Activated effector memory CD4-positive, alpha-beta T cell treated with Interleukin-2 at 50 U/mL for 16 hours (primary cell): ENCODE results near the gene SHE.

Experiments
- DNase-seq: peaks from one replicate; pipeline ENCODE4 v3.0.0-alpha.2; 2020

Gene SHE

DNA sequence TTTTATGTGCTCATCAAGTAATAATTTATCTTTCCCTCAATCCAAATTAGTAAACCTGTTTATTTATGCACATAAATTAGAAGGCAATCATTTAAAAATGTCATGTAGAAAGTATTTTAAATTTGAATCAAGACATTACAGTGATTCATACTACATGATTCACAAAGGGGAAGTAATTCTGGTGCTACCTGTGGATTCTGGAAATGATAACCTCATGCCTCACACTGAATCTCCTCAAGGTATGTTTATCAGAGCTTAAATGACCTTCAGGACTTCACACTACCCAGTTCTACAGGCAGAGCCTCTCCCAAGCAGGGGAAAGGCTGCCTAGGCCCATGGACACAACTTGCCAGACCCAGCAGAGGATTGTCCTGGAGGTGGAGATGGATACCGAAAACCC lies 25.4 kb downstream of the SHE start:
- DNase-seq = no peak

DNA sequence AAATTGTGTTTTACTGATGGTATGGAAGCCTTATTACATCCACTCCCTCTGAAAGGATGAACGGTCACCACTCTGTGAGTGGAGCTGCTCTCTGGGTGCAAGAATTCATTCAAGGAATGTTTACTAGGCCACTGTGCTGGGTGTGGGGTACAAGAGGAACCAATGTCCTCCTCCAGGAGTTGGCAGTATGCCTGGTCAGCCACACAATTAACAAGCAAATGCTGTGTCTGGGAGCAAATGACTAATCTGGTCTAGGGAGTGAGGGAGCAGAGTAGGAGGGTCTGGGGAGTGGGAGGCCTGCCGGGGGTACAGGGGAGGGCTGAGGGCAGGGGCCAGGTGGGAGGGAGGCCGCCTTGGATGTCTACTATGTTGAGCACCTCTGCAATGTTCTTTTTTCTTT lies 27.4 kb downstream of the SHE start:
- no peak for DNase-seq

DNA sequence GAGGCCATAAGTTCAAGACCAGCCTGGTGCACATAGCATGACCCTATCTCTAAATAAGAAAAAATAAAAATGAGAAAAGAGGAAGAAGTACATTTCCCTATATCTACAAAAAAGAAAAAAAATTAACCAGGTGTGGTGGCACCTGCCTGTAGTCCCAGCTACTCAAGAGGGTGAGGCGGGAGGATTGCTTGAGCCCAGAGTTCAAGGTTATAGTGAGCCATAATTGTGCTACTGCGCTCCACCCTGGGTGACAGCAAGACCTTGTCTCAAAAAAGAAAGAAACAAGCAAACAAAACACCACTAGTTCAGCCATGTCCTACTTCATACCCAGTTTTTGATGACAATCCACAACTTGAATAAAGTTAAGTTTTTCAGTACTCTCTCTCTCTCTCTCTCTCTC lies 30.9 kb downstream of the SHE start:
- no peak for DNase-seq

DNA sequence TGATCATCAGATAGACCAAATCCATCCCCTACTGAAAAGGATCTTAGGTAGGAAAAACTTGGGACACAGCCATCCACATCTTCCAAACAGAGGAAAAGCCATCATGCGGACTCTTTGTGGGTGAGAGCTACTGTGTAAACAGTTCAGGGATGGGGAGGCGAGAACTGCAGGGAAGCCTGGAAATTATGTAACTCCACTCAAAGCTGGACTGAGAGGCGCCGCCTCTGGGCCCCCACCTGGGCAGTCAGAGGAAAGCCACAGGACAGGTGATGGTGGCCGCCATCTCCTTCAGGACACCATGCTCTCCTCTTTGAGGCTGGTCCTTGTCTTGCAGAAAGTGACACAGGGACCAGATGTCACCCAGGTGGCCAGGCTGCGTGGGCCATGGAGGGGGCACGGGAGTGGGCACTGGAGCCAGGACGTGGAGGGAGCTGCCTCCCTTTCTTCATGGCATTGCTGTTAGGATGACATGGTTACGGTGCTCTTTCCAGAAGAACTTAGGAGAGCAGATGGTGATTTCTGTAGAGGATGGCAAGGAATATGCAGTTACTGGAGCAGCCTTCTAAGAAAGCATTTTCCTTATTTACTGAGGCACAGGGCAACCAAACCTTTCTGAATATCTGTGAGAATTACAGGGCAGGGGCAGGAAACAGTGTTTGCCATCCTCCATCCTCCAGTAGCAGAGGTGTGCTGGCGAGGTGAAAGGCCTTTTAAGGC lies 32.2 kb downstream of the SHE start:
- DNase-seq = no peak

DNA sequence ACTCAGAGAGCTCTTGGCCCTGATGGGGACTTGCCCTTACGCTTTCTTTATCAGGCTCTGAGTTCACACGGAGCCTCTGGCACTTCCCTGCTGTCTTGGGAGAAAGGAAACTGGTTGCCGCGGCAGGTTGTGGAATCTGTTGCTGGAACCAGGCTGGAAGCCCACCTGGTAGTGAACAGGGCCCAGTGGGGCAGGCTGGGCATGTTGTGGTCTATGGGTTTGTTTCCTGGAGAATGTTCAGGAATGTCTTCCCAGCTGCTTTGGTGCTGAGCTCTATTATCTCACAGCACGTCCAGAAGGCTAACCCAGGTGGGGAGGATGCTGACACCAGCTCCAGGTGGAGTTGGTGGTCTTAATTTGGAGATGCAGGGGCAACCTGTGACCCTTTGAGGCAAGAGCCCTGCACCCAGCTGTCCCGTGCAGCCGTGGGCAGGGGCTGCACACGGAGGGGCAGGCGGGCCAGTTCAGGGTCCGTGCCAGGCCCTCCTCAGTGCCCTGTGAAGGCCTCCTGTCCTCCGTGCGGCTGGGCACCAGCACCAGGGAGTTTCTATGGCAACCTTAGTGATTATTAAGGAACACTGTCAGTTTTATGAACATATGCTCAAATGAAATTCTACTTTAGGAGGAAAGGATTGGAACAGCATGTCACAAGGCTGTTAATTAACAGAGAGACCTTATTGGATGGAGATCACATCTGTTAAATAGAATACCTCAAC lies 33.5 kb downstream of the SHE start:
- DNase-seq = no peak

DNA sequence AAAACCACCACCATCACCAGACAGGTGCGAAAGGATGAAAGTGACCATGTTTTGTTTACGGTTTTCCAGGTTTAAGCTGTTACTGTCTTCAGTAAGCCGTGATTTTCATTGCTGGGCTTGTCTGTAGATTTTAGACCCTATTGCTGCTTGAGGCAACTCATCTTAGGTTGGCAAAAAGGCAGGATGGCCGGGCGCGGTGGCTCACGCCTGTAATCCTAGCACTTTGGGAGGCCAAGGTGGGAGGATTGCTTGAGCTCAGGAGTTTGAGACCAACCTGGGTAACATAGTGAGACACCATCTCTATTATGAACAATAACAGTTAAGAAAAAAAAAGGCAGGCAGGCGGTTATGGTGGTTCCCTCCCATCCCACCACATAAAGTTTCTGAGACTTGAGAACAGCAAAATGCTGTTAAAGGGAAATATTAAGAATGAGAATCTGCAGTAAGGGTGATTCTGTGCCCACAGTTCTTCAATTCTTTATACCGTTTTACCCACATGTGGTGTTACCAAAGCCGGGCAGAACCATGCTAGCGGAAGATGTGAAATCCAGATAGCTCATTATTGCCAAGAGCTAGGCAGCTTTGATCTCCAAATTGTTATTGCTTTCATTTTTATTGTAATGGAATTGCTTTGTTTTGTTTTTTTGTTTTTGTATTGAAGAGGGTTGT lies 34.6 kb downstream of the SHE start:
- no peak for DNase-seq

DNA sequence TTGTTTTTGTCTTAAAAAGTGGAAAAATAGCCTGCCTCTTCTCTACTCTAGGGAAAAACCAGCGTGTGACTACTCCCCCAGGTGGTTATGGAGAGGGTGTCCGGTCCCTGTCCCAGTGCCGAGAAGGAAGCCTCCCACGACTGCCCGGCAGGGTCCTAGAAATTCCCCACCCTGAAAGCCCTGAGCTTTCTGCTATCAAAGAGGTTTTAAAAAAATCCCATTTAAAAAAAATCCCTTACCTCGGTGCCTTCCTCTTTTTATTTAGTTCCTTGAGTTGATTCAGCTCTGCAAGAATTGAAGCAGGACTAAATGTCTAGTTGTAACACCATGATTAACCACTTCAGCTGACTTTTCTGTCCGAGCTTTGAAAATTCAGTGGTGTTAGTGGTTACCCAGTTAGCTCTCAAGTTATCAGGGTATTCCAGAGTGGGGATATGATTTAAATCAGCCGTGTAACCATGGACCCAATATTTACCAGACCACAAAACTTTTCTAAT lies 35.2 kb downstream of the SHE start:
- no peak for DNase-seq

DNA sequence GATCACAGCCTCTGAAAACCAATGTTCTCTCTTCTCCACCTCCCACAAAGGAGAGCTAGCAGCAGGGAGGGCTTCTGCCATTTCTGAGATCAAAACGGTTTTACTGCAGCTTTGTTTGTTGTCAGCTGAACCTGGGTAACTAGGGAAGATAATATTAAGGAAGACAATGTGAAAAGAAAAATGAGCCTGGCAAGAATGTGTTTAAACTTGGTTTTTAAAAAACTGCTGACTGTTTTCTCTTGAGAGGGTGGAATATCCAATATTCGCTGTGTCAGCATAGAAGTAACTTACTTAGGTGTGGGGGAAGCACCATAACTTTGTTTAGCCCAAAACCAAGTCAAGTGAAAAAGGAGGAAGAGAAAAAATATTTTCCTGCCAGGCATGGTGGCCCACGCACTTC lies 36.0 kb downstream of the SHE start:
- no peak for DNase-seq

DNA sequence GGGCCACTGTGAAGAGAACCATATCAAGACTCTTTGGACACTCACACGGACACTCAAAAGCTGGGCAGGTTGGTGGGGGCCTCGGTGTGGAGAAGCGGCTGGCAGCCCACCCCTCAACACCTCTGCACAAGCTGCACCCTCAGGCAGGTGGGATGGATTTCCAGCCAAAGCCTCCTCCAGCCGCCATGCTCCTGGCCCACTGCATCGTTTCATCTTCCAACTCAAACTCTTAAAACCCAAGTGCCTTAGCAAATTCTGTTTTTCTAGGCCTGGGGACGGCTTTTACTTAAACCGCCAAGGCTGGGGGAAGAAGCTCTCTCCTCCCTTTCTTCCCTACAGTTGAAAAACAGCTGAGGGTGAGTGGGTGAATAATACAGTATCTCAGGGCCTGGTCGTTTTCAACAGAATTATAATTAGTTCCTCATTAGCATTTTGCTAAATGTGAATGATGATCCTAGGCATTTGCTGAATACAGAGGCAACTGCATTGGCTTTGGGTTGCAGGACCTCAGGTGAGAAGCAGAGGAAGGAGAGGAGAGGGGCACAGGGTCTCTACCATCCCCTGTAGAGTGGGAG lies 36.5 kb downstream of the SHE start:
- DNase-seq = no peak

DNA sequence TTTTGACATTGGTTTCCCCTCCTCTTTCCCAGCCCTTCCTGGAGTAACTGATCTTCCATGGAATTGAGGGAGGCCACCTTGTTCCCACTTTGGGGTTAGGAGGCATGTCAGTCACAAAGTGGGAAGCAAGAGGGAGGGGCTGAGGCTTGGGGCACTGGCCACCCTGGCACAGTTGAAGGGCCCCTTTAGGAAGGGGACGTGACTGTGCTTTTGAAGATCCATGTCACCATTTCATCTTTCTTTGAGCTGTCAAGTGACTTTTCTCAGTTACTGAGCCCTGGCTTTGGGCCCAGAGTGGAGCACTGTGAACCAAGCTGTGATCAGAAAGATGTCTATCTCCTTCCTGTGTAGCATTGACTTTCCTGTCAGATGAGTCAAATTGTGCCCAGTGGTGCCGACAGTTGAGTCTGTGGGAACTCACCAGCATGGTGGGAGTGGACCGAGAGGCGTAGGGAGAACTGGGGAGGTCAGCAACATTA lies 38.7 kb downstream of the SHE start:
- DNase-seq = peak; percentile 67

DNA sequence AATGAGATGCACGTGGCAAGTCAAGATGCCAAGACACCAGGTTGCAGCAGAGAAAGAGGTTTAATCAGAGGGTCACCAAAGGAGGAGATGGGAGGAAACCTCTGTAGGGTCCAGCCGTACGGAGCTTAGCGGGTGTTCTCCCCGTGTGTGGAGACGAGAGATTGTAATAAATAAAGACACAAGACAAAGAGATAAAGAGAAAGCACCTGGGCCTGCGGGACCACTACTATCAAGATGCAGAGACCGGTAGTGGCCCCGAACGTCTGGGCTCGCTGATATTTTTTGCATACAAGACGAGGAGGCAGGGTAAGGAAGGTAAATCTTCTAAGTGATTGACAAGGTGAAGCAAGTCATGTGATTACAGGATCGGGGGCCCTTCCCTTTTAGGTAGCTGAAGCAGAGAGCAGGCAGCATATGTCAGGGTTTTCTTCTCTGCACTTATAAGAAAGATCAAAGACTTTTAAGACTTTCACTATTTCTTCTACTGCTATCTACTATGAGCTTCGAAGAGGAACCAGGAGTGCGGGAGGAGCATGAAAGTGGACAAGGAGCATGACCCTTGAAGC lies 41.4 kb downstream of the SHE start:
- no peak for DNase-seq

DNA sequence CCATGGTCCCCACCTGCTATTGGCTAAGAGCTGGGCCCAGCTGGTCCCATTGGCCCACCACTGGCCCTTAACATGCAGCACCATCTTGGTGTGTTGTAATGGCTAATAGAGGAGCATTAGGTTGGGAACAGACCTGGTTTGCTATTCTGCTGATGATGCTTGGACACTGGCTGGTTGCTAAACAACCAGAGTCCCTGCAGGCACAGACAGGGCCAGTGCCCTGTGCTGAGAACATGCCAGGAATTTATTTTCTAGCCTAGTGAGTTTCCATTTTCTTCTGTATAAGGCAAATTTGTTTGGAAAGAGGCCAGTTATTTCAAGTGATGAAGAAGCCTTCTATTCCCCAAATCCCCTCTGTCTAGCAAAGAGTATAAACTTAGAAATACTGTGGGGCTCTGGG lies 43.1 kb downstream of the SHE start:
- no peak for DNase-seq

DNA sequence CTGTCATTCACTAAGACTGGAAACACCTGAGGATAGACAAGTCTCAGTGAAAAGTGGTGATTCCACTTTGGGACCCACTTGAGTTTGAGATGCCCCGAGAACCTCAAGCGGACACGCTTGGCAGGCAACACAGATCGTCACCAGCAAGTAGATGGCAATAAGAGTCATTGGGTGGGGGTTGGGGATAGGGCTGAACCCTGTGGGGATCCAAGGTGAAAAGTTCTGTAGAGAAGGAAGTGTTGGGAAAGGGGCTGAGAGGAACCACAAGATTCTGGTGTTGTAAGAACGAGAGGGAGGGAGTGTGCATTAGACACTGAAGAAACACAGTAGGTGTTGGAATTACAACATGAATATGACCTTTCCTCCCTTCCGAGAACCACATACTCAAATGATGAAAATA lies 45.6 kb downstream of the SHE start:
- no peak for DNase-seq

DNA sequence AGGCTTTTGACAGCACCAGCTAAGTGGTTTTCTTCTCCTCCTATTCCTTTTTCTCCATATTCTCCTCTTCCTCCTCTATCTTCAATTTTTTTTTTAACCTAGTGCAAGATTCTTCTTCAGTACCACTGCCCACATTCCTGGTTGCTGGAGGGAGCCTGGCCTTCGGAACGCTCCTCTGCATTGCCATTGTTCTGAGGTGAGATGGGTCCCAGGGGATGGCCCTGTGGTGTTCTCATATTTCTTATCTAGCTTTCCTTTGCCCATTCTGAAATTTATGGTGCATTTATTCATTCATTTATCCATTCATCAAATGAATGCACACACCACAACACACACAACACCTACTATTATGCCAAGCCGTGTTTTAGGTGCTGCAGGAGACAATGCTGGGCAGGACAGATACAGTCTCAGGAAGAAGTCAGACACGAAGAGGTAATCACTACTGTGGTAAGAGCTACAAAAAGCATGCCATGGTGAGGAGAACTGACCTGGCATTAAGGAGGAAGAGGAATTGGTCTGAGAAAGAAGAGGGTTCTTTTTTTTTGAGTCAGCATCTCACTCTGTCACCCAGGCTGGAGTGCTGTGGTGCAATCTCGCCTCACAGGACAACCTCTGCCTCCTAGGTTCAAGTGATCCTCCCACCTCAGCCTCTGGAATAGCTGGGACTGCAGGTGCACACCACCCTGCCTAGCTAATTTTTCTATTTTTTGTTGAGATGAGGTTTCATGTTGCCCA lies 47.7 kb downstream of the SHE start:
- DNase-seq = no peak

DNA sequence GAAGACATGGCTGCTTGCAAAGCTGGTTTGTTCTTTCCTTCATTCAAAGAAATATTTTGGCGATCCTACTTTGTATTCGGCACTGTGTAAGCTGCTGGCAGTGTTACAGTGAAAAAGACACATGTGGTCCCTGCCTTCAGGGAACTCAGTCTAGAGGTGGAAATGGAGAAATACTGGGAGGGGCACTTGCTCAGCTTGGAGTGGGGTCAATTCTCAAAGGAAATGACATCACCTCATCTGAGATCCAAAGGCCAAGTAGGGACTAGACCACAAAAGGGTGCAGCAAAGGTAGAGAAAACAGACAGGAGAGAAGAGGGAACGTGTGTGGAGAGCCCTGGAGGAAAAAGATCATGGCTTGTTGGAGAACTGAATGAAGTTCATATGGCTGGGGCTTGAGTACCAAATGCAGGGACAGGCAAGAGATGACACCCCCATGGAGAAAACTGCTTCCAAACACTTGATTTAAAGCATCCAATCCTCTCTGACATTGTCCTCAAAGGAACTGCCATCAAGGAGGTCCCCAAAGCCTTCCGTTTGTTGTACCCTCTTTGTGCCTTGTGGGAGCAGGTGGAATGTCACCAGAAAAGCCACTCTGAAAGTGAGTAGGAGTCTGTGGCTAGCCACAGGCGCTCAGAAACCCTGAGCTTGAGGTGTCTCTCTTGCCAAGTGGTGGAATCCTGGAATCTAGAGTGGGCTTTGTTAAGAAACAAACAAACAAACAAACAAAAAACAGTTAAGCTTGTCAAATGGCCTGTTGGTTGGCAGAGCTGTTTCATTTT lies 48.4 kb downstream of the SHE start:
- DNase-seq = no peak

DNA sequence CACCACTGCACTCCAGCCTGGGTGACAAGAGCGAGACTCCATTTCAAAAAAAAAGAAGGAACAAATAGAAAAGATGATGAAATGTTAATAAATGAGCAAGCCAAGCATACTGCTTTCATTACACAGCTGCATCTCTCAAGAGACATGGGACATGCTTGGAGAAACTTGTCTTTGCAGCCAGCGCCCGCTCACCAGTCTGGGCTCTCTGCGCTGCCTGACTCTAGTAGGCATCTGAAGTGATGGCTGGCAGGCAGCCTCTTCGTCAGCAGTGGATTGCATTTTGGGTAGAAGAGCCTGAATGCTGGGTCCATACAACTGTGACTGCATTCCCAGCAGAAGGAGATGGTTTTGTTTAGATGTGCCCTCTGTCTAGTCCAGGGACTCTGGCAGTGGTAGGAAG lies 49.1 kb downstream of the SHE start:
- DNase-seq = no peak

DNA sequence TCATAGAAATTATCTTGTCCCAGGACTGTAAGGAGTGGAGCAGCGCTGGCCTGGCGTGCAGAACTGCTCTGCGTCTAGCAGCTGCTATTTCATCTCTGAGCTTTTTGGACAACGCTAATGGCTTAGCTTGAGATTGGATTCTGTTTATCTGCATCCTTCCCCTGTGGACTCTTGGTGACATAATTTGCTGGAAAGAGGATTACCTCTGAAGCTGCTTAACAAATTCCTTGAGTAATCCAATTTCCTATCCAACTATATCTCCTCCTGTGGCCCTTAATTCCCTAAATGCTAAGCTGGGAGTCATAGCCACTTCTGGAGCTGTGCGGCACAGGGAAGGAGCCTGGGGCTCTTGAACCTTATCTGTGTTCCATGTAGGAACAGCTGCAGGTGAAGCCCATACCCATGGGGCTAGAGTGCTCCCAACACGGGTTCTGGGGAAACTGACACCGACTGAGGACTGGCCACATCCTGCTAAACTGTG lies 53.8 kb downstream of the SHE start:
- DNase-seq = no peak

DNA sequence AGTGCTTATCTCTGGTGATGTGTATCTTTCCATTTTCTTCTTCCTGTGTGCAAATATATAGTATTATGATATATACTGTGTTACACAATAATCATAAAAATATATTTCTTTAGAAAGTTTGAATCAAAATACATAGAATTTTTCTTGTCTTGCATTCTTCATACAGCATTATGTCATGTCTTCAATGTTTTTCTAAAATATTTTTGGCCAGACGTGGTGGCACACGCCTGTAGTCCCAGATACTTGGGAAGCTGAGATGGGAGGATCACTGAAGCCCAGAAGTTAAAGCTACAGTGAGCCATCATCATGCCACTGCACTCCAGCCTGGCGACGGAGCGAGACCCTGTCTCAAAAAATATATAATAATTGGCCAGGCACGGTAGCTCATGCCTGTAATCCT lies 55.4 kb downstream of the SHE start:
- no peak for DNase-seq

DNA sequence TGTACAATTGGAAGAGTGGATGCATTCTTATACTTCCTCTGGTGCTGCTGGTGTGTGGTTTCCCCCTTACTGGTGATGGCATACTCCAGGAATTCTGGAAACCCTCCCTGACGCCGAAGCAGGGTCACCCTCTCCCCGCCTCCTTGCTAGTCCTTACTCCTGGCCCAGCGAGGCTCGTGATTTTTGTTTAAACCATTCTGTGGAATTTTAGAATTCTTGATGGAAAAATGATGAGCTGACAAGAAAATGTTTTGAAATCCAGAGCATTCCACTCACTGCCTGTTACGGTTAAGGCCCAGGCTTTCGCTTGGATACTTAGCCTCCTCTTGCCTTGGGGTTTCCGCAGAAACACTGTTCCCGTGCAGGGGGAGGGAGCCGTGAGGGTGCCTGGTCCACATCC lies 55.9 kb downstream of the SHE start:
- DNase-seq = no peak

DNA sequence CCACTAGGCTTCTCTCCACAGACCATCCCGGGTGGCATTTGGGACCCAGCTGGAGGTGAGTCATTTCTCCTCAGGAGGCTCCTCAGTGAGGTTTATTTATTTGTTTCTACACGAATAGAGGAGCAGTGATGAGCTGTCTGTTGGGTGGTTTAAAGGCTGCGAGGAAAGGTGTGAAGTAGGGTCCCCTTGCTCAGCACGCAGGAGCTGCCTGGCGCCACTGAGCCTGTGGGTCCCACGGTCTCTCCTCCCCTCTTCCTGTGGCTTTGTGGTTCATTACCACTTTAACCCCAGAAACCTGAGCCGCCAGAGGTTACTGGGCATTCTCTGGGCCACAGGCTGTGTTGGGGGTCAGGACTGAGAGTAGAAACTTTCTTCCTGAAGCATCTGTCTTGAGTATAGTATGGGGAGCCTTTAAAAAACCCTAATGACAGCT lies 57.2 kb downstream of the SHE start:
- DNase-seq = peak; percentile 18

DNA sequence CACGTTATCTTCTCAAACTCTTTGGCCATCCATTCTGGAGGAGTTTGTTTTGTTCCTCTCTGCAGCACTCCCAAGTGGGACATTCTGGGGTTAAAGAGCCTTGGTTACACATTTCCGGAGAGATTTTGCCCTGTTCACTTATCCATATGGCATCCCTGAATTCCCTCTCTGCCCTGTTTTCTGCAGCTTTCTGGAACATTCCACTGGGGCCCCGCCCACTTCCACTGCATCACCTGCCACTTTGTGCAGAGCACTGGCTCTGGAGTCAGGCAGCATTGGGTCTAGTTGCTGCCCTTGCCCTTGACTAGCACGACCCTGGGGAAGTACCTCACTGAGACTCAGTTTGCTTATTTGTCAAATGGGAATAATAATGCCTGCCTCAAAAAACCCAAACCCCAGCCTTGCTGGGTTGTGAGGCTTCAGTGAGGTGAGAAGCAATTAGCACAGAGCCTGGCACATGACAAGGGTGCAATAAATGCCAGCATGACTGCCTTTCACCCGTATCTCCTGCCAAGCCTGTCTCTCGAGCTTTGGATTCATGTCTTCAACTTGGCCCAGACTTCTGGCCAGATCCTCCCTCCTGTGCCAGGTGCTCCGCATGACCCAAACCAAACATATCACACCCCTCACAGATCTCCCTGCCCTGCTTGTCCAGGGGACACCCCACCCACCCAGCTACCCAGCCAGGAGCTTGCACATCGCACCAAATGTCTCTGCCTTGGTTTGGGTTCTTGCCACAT lies 58.8 kb downstream of the SHE start:
- no peak for DNase-seq
